Cardiac muscle cell (in vitro differentiated cells and primary cell): ENCODE data around the gene KCNQ1. TPM values are rescaled to one million over a fixed set of nuclear protein-coding genes. Genes with fewer than 3 reads are reported as not detected.
A peak's percentile ranks its signal among the peaks of the same experiment; 100 is the strongest.

ENCODE experiments used
- DNase-seq, 2 donors: peaks; one replicate each; pipeline versions ENCODE4 v3.0.0 to v3.0.0-alpha.2; 2010 to 2017; ENCODE audit warnings: low read depth in 1 of 2, low spot score in 1 of 2
- H3K27ac ChIP-seq: fragments of 200-600 bp; sonication (generic); 2 replicates; pipeline ENCODE4 v1.5.1; 2016
- H3K27me3 ChIP-seq: fragments of 200-600 bp; sonication (generic); 2 replicates; pipeline ENCODE4 v1.6.0; 2016; ENCODE audit warnings: control low read depth
- H3K36me3 ChIP-seq: fragments of 200-600 bp; sonication (generic); 2 replicates; pipeline ENCODE4 v1.5.1; 2016; ENCODE audit warnings: control low read depth
- H3K4me1 ChIP-seq: fragments of 200-600 bp; sonication (generic); 2 replicates; pipeline ENCODE4 v1.8.1; 2017; ENCODE audit warnings: low read depth, mild to moderate bottlenecking, mixed run types
- H3K4me3 ChIP-seq: fragments of 200-600 bp; sonication (generic); 2 replicates; pipeline ENCODE4 v1.5.1; 2016; ENCODE audit warnings: mild to moderate bottlenecking
- H3K9me3 ChIP-seq: fragments of 200-600 bp; sonication (generic); 2 replicates; pipeline ENCODE4 v1.5.1; 2017; ENCODE audit warnings: low read depth, mild to moderate bottlenecking, control low read depth
- CTCF ChIP-seq: IDR thresholded peaks from 2 replicates; pipeline ENCODE4 v1.5.1; 2012; ENCODE audit warnings: low read depth, mild to moderate bottlenecking, low read length
- polyA plus RNA-seq: library from polyadenylated mRNA; unstranded; fragments of >200 nt; fragmentation: Nextera tagmentation; extraction: Ambion mirVana; gene quantifications from 2 replicates; pipeline ENCODE4 v1.2.1, GENCODE V29; 2016
- total RNA-seq: library from RNA; depleted of rRNA; stranded (reverse); fragments of >200 nt; gene quantifications from 2 replicates; pipeline ENCODE4 v1.2.3, GENCODE V29; 2016

KCNQ1 gene
- total and polyA plus RNA-seq, 2 experiments from 2014 or later = 13.9 to 18.6 TPM

- DNase-seq = no peak
- Histone ChIP-seq H3K4me3 (no peak overlapping the region), H3K27me3 (no peaks in the 10 kb centered on the region), H3K9me3 (no peaks in the 10 kb centered on the region), H3K4me1 (peaks cover 40% of the 10 kb centered on the region), H3K36me3 (no peaks in the 10 kb centered on the region), H3K27ac (no peak overlapping the region)
- TF ChIP-seq CTCF = no peak
Observed at GRCh38 chr11:2775083-2775625, 330.3 kb downstream of the KCNQ1 start.

GRCh38 chr11:2775626-2776350, 331.0 kb downstream of the KCNQ1 start:
- H3K4me3 ChIP-seq = no peak overlapping the region
- peaks cover 45% of the 10 kb centered on the region for H3K4me1 ChIP-seq
- H3K27ac ChIP-seq = no peak overlapping the region
- H3K27me3 ChIP-seq = no peaks in the 10 kb centered on the region
- TF ChIP-seq CTCF = no peak
- H3K9me3 ChIP-seq = no peaks in the 10 kb centered on the region
- H3K36me3 ChIP-seq = no peaks in the 10 kb centered on the region
- DNase-seq = no peak

- H3K27me3 ChIP-seq = no peaks in the 10 kb centered on the region
- no peaks in the 10 kb centered on the region for H3K36me3 ChIP-seq
- H3K9me3 ChIP-seq = no peaks in the 10 kb centered on the region
- no peak overlapping the region for H3K4me3 ChIP-seq
- peaks cover 48% of the 10 kb centered on the region for H3K4me1 ChIP-seq
- TF ChIP-seq CTCF = no peak
- DNase-seq = no peak
- H3K27ac ChIP-seq = peak overlapping the region; percentile 92
Observed at GRCh38 chr11:2776351-2777061, 331.7 kb downstream of the KCNQ1 start.

GRCh38 chr11:2777386-2777785, 332.6 kb downstream of the KCNQ1 start:
- peak overlapping the region; percentile 92 for H3K27ac ChIP-seq
- TF ChIP-seq CTCF = no peak
- DNase-seq = peak in 1 of 2 donors; percentile 34

GRCh38 chr11:2777871-2778629, 333.2 kb downstream of the KCNQ1 start:
- no peak for TF ChIP-seq CTCF
- no peaks in the 10 kb centered on the region for H3K27me3 ChIP-seq
- peaks cover 47% of the 10 kb centered on the region for H3K4me1 ChIP-seq
- no peaks in the 10 kb centered on the region for H3K36me3 ChIP-seq
- DNase-seq = peak in 1 of 2 donors; percentile 18
- H3K9me3 ChIP-seq = no peaks in the 10 kb centered on the region
- H3K27ac ChIP-seq = peak overlapping the region; percentile 92
- no peak overlapping the region for H3K4me3 ChIP-seq

More at GRCh38 chr11:2777386-2777785, 332.6 kb downstream of the KCNQ1 start:
- no peak overlapping the region for H3K4me3 ChIP-seq
- peaks cover 47% of the 10 kb centered on the region for H3K4me1 ChIP-seq
- no peaks in the 10 kb centered on the region for H3K36me3 ChIP-seq
- H3K27me3 ChIP-seq = no peaks in the 10 kb centered on the region
- H3K9me3 ChIP-seq = no peaks in the 10 kb centered on the region
